ENCODE results near the gene GPC1. TPM values are rescaled to one million over a fixed set of nuclear protein-coding genes. Genes with fewer than 3 reads are reported as not detected.

GPC1 gene
- total and polyA plus RNA-seq, 2 of the 13 experiments (the other 11 are each of a cell fraction or from before 2014, with no cell fraction given): 4.0 to 5.5 TPM

DNA sequence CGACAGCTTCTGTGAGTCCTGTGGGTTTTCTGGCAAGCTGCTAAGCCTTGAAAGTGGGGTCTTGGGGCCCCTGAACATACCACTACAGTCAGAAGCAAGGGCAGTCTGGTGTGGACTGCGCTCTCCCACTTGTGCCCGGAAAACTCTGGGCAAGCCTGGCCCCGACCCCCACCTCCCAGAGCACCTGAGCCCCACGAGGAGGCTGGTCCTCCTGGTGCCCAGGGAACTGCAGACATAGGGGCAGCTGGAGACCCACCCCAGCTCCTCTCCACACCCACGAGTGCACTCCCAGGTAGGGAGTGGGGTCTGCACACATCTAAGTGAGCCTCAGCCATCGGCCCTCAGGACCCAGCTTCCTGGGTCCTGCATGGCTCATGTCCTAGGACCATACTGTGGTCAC, 16.2 kb upstream of the GPC1 start (continued):
- TF ChIP-seq, protein P1, sequence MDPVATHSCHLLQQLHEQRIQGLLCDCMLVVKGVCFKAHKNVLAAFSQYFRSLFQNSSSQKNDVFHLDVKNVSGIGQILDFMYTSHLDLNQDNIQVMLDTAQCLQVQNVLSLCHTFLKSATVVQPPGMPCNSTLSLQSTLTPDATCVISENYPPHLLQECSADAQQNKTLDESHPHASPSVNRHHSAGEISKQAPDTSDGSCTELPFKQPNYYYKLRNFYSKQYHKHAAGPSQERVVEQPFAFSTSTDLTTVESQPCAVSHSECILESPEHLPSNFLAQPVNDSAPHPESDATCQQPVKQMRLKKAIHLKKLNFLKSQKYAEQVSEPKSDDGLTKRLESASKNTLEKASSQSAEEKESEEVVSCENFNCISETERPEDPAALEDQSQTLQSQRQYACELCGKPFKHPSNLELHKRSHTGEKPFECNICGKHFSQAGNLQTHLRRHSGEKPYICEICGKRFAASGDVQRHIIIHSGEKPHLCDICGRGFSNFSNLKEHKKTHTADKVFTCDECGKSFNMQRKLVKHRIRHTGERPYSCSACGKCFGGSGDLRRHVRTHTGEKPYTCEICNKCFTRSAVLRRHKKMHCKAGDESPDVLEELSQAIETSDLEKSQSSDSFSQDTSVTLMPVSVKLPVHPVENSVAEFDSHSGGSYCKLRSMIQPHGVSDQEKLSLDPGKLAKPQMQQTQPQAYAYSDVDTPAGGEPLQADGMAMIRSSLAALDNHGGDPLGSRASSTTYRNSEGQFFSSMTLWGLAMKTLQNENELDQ (CRISPR knock-in tag; IDR thresholded peaks at IDR 0.05; ENCODE audit: borderline replicate concordance): no peak
- TF ChIP-seq, protein P2, sequence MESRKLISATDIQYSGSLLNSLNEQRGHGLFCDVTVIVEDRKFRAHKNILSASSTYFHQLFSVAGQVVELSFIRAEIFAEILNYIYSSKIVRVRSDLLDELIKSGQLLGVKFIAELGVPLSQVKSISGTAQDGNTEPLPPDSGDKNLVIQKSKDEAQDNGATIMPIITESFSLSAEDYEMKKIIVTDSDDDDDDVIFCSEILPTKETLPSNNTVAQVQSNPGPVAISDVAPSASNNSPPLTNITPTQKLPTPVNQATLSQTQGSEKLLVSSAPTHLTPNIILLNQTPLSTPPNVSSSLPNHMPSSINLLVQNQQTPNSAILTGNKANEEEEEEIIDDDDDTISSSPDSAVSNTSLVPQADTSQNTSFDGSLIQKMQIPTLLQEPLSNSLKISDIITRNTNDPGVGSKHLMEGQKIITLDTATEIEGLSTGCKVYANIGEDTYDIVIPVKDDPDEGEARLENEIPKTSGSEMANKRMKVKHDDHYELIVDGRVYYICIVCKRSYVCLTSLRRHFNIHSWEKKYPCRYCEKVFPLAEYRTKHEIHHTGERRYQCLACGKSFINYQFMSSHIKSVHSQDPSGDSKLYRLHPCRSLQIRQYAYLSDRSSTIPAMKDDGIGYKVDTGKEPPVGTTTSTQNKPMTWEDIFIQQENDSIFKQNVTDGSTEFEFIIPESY (CRISPR knock-in tag; IDR thresholded peaks at IDR 0.05): no peak
- TF ChIP-seq ETV6 (CRISPR knock-in tag; conservative IDR thresholded peaks at IDR 0.05): no peak
- TF ChIP-seq ZNF468 (CRISPR knock-in tag; IDR thresholded peaks at IDR 0.05): no peak
- TF ChIP-seq ZMAT3 (CRISPR knock-in tag; conservative IDR thresholded peaks at IDR 0.05): no peak
- no peak for TF ChIP-seq ZNF713 (CRISPR knock-in tag; IDR thresholded peaks at IDR 0.05)
- TF ChIP-seq, protein P3, sequence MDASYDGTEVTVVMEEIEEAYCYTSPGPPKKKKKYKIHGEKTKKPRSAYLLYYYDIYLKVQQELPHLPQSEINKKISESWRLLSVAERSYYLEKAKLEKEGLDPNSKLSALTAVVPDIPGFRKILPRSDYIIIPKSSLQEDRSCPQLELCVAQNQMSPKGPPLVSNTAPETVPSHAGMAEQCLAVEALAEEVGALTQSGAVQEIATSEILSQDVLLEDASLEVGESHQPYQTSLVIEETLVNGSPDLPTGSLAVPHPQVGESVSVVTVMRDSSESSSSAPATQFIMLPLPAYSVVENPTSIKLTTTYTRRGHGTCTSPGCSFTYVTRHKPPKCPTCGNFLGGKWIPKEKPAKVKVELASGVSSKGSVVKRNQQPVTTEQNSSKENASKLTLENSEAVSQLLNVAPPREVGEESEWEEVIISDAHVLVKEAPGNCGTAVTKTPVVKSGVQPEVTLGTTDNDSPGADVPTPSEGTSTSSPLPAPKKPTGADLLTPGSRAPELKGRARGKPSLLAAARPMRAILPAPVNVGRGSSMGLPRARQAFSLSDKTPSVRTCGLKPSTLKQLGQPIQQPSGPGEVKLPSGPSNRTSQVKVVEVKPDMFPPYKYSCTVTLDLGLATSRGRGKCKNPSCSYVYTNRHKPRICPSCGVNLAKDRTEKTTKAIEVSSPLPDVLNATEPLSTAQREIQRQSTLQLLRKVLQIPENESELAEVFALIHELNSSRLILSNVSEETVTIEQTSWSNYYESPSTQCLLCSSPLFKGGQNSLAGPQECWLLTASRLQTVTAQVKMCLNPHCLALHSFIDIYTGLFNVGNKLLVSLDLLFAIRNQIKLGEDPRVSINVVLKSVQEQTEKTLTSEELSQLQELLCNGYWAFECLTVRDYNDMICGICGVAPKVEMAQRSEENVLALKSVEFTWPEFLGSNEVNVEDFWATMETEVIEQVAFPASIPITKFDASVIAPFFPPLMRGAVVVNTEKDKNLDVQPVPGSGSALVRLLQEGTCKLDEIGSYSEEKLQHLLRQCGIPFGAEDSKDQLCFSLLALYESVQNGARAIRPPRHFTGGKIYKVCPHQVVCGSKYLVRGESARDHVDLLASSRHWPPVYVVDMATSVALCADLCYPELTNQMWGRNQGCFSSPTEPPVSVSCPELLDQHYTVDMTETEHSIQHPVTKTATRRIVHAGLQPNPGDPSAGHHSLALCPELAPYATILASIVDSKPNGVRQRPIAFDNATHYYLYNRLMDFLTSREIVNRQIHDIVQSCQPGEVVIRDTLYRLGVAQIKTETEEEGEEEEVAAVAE (CRISPR knock-in tag; IDR thresholded peaks at IDR 0.05; ENCODE audit: borderline replicate concordance): no peak
- TF ChIP-seq, protein P4, sequence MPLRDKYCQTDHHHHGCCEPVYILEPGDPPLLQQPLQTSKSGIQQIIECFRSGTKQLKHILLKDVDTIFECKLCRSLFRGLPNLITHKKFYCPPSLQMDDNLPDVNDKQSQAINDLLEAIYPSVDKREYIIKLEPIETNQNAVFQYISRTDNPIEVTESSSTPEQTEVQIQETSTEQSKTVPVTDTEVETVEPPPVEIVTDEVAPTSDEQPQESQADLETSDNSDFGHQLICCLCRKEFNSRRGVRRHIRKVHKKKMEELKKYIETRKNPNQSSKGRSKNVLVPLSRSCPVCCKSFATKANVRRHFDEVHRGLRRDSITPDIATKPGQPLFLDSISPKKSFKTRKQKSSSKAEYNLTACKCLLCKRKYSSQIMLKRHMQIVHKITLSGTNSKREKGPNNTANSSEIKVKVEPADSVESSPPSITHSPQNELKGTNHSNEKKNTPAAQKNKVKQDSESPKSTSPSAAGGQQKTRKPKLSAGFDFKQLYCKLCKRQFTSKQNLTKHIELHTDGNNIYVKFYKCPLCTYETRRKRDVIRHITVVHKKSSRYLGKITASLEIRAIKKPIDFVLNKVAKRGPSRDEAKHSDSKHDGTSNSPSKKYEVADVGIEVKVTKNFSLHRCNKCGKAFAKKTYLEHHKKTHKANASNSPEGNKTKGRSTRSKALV (CRISPR knock-in tag; IDR thresholded peaks at IDR 0.05): no peak
